Right ventricle myocardium inferior (tissue), 1 donor: Measurements from ENCODE around the gene MAD1L1. TPM values are rescaled to one million over a fixed set of nuclear protein-coding genes. Genes with fewer than 3 reads are reported as not detected.

ENCODE experiments used
- ATAC-seq: fragments of 200-7000 bp; cut with Tn5 transposase; one replicate; pipeline ENCODE4 v1.9.1; 2020; ENCODE audit warnings: mild to moderate bottlenecking, moderate library complexity
- DNase-seq: peaks from one replicate; pipeline ENCODE4 v3.0.0; 2021; ENCODE audit errors: missing footprints
- intact Hi-C: fragments of 100-400 bp; cut with DNase I; formaldehyde crosslinking; loops from one replicate; pipeline ENCODE4 v1.11.0; 2022
- total RNA-seq: library from RNA; stranded (reverse); fragmentation: NEBNext Ultra II Directional; extraction: Animal tissue kit (Norgen Biotek cat#: 25700); gene quantifications from one replicate; pipeline ENCODE4 v1.2.1, GENCODE V29; 2021
- donor health status: DM: no; HTN: yes; CAD: no; lungs with severe emphysema.

The MAD1L1 gene
- total RNA-seq, 1 donor from 2014 or later, result 19.1 TPM

DNA sequence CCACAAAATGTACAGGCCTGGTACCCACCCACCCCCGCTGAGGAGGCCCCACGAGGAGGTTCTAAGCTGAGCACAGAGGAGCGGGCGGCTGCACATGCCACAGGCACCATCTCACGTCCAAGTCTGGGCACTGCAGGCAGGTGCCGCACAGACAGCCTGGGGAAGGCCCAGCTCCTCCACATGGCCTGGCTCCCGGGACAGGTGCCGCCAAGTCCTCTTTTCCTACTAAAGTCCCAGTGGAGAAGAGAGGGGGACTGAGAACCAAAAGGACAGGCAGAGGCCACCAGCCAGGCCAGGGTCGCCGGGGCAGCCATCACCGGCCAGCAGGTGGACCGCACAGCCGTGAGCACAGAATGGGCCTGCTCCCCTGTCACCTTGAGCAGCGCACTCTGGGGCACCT, 91.1 kb downstream of the MAD1L1 start:
- peak; percentile 5 for ATAC-seq
- intact Hi-C loops, result no loop called here
- DNase-seq, result peak; percentile 64

GRCh38 chr7:2141021-2141410, 91.7 kb downstream of the MAD1L1 start:
- intact Hi-C loops, result no loop called here
- peak; percentile 40 for DNase-seq
- ATAC-seq, result no peak

- intact Hi-C loops, result no loop called here
- ATAC-seq (no peak), DNase-seq (peak; percentile 42)
Observed at GRCh38 chr7:2140216-2141020, 92.3 kb downstream of the MAD1L1 start.

GRCh38 chr7:2139004-2139699, 93.6 kb downstream of the MAD1L1 start:
- ATAC-seq (no peak), DNase-seq (peak; percentile 45)
- intact Hi-C loops, result no loop called here

DNA sequence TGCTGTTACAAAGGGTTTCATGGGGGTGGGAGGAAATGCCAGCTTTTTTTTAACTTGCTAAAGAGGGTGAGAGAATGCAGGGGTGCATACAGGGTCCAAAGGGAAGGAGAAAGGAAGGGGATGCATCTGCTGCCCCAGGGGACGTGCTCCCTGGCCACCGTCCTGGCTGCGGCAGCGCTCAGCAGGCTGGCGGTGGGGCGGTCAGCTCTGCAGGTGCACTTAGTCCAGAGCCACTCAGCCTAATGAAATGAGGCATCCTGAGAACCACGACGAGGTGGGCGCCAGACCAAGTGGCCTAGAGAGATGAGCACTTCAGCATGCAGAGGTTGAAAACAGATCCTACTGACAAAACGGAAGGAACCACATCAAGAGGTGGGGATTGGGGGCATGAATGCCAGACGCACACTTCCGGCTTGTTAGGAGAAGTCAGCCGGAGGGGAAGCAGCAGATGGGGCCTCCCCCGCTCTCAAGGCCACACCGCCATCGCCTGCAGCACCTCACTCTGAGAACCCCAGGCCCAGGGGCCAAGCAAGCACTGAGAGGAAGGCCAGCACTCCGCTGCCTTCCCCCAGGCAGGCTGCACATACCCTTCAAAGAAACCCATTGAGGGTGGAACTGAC, 94.5 kb downstream of the MAD1L1 start:
- DNase-seq (peak; percentile 44), ATAC-seq (no peak)
- intact Hi-C loops, result no loop called here

DNA sequence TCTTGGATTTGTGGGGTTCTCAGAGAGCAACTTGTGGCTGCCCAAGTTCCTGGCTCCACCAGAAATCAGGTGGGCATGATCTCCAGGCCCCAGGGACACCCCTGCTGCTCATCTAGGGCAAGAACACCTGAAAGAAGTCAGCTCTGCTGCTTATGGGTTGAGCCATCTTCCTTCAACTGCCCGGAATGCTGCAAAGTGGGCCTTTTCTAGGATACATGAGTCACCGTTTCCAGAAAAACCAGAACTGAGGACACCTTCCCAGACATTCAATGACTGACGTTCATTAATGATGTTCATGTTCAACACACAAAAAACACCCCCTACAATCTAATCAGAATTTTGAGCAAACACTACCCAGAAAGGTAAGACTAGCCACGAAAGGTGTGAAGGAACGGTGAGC, 98.0 kb downstream of the MAD1L1 start:
- no peak for DNase-seq
- intact Hi-C loops, result no loop called here
- no peak for ATAC-seq

GRCh38 chr7:2132243-2132642, 100.5 kb downstream of the MAD1L1 start:
- intact Hi-C loops, result no loop called here
- no peak for DNase-seq
- no peak for ATAC-seq

DNA sequence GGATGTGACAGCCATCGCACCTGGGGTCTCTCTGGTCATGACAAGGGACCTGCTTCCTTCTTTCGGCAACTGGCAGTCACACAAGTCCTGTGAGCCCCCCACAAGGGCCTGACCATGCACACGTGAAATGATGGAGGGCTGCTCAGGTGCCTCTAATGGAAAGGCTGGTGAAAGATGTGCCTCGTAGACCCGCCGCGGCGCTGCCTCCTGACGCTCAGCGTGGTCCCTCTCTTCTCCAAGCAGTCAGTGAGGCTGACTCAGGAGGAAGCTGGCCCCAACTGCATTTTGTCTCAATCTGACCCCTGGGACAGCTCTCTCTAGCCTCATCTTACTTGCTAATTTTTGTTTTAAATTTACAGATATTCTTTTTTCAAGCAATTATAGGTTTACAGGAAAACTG, 100.9 kb downstream of the MAD1L1 start:
- DNase-seq (no peak), ATAC-seq (no peak)
- intact Hi-C loops, result no loop called here

- DNase-seq, result no peak
- intact Hi-C loops, result no loop called here
- no peak for ATAC-seq
Observed at GRCh38 chr7:2131341-2131740, 101.4 kb downstream of the MAD1L1 start.

- intact Hi-C loops, result no loop called here
- ATAC-seq (no peak), DNase-seq (no peak)
Observed at GRCh38 chr7:2130096-2130375, 102.7 kb downstream of the MAD1L1 start.

DNA sequence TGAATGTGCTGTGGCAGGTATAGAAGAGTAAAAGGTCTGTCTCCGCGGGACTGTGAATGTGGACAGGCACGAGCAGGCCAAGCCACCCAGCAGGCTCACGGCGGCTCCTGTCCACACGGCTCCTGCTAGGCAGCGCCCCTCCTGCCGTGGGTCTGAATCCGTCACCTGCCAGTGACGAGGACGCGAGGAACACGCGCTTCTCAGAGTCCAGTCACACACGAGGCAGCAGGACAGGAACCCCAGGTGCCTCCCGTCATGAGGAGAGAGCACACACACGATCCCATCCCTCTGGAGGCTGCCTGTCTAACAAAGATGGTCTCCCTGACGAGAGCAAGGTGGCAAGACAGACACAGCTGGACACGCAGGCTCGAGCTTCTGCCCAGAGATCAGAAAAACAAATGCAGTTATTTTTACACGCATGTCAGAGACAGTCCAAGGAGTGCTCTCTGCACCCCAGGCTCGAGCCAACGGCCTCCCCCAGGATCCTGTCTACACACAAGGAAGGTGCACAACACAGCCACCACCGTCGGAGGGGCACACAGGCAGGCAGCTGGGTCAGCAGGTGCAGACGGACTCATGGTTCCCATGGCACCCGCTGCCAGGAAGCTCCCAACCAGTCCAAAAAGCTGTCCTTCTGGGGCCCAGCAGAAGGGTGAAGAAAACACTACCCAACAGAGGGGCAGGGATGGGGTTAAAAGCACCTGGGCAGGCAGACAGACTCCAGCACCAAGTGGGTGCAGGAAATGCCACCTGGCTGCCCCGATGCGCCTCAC, 103.2 kb downstream of the MAD1L1 start:
- ATAC-seq (peak; percentile 30), DNase-seq (no peak)
- intact Hi-C loops, result no loop called here

DNA sequence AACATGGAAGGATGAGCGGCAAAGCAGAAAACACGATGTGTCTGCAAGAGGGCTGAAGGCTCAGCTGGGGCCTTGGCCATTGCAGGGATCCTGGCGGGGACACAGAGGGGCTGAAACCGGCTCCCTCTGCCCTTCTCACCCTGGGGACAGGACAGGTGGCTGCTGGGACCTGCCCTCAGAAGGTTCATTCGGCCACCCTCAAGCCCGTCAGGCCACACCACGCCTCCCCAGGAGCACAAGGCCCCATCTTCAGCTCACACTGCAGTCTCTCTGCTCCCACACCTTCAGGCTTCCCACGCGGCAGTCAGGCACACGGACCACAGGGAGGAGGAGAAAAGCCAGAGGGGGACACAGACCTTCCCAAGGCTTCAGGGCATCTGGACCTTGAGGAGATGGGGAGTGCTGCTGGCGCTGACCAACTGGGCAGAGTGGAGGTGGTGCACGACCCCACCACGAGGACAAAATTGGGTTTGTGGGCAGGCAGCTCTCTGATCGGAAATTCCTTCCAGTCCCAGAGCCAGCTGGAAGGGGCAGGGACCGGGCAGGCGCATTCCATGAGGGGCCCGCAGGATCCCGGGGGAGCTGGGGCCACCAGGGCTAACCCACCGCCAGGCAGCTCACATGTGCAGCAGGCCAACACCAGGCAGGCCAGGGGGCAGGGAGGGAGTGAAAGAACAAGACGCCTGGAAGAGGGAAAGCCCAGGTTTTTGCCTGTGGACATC, 104.0 kb downstream of the MAD1L1 start:
- DNase-seq (no peak), ATAC-seq (no peak)
- intact Hi-C loops, result no loop called here

GRCh38 chr7:2126621-2127020, 106.1 kb downstream of the MAD1L1 start:
- ATAC-seq, result no peak
- no peak for DNase-seq
- intact Hi-C loops, result no loop called here

DNA sequence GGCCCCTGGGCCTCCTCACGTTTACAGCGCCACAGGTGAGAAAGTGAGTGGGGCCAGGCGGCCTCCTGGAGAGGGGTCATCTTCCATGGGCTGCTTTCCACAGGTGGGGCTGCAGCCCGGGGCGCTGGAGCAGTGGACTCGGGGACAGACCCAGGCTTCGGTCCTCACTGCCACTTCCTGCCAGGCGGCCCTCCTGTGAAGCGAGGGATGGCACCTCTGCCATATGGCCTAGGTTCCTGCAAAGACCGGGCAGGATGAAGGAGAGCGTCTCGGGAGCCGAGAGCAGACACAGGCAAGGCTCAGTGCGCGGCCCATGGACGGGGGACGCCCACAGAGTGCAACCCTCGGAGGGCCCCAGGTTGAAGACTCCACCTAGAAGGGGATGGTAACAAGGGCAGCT, 106.8 kb downstream of the MAD1L1 start:
- intact Hi-C loops, result no loop called here
- DNase-seq (no peak), ATAC-seq (no peak)

DNA sequence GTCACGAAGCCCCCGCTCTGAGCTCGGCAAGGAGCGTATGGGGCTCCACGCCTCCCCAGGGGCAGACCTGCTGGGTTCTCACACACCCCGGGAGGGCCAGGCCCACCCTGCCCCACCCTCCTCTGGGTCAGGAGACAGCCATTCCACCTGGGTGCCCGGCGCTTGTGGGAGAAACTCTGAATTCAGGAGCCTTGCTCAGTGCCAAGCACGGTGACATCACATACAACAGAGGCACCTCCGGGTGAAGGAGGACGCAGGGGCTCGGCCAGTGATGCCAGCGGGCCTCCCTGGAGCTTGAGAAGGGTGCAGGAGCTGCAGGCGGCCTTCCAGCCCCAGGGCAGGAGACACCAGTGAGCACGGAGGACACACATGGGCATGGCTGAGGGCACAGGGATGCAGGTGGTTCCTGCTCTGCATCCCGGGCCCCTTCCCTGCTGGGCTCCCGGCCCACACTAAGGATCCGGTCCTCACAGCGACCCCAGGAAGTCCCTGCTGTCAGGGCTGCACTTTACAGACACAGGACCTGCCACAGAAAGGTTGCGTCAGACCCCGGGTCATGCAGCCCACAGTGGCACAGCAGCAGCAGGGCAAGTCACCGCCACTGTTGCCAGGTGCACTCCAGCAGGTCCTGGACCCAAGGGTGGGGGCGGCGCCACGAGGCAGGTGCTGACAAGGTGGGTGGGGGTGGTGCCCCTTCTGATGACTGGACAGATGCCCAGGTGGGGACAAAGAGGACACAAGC, 108.0 kb downstream of the MAD1L1 start:
- no peak for ATAC-seq
- DNase-seq, result peak; percentile 67
- intact Hi-C loops, result no loop called here

GRCh38 chr7:2123916-2124315, 108.8 kb downstream of the MAD1L1 start:
- DNase-seq (no peak), ATAC-seq (no peak)
- intact Hi-C loops, result no loop called here

DNA sequence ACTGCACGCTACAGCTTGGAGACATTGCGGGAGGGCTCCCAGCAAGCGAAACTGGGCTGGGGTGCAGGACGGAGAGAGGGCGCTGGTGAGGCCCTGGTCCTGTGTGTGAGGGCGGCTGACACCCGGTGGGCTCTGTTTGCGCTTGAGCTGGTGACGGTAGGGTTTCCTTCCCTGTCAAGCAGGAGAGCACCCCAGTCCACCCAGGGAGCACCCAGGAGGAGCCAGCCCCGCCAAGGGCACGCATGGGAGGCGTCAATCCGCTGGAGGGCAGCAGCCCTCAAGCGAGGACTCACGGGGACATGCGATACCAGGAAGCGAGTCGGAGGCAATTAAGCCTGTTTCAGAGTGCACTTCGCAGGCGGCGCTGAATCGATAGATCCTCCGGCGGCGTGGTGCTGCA, 109.4 kb downstream of the MAD1L1 start:
- no peak for ATAC-seq

DNA sequence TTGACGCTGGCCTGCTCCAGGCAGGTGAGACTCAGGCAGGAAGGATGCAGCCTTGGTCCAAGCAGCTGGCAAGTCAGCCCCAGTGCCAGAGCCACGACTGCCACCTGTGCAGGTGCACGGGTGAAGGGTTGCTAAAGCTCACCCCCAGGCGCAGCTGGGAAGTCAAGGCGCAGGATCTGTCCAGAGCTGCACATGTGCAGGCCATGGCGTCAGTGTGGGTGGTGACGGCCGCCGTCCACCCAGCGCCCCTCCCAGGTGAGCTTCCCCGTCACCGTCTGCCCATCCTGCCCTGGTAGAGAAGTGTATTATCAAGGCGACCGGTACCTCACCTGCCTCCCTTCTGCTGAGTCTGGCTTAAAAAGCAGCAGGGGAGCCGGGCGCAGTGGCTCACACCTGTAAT, 110.1 kb downstream of the MAD1L1 start:
- intact Hi-C loops, result no loop called here
- ATAC-seq, result no peak
- DNase-seq, result no peak

More for the DNA sequence above, 109.4 kb downstream of the MAD1L1 start:
- intact Hi-C loops, result no loop called here
- no peak for DNase-seq
